Right atrium auricular region (tissue), 2 donors: ENCODE results near the gene TBPL1. TPM values are rescaled to one million over a fixed set of nuclear protein-coding genes. Genes with fewer than 3 reads are reported as not detected.

Experiments used
- DNase-seq: peaks from one replicate; pipeline ENCODE4 v3.0.0-alpha.2; 2019; ENCODE audit warnings: low spot score
- H3K27ac ChIP-seq, 2 donors: fragments of 200-600 bp; sonication (generic); 1 replicate in 1 of 2; 2 replicates in 1 of 2; pipeline ENCODE4 v1.5.1; 2016 to 2019
- H3K27me3 ChIP-seq, 2 donors: fragments of 200-600 bp; sonication (generic); one replicate each; pipeline versions ENCODE4 v1.5.1 to v1.6.0; 2017 to 2019
- H3K36me3 ChIP-seq: fragments of 200-600 bp; sonication (generic); one replicate; pipeline ENCODE4 v1.5.1; 2016
- H3K4me1 ChIP-seq, 2 donors: fragments of 200-600 bp; sonication (generic); one replicate each; pipeline versions ENCODE4 v1.5.1 to v1.6.0; 2017 to 2019
- H3K4me3 ChIP-seq, 2 donors: fragments of 200-600 bp; sonication (generic); 1 replicate in 1 of 2; 2 replicates in 1 of 2; pipeline ENCODE4 v1.5.1; 2017 to 2019; ENCODE audit warnings: mild to moderate bottlenecking in 1 of 2, moderate library complexity in 1 of 2
- H3K9me3 ChIP-seq, 2 donors: fragments of 200-600 bp; sonication (generic); one replicate each; pipeline ENCODE4 v1.5.1; 2019
- total RNA-seq, 2 donors: library from RNA; depleted of rRNA; stranded (reverse); fragments of >200 nt; gene quantifications; one replicate each; pipeline ENCODE4 v1.1.0, GENCODE V29; 2016
- TF ChIP-seq, protein P1 (sequence below), 2 donors: fragments of 200-600 bp; sonication (generic); IDR thresholded peaks; one replicate each; pipeline ENCODE4 v1.5.1; 2019; ENCODE audit warnings: antibody characterized with exemption in 2 of 2

Gene TBPL1
- total RNA-seq, 2 donors from 2014 or later: 18.9 to 22.6 TPM

DNA sequence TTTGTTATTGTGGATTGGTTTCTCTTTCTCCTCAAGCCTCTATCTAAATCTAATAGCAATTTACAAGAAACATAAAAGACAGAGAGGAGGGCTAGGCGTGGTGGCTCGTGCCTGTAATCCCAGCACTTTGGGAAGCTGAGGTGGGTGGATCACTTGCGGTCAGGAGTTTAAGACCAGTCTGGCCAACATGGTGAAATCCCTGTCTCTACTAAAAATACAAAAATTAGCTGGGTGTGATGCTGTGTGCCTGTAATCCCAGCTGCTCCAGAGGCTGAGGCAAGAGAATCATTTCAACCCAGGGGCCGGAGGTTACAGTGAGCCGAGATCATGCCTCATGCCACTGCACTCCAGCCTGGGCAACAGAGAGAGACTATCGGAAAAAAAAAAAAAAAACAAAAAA is 52.8 kb downstream of the TBPL1 start:
- Histone ChIP-seq H3K4me3 (no peak overlapping the region), H3K27ac (no peak overlapping the region), H3K27me3 (no peaks in the 10 kb centered on the region), H3K4me1 (no peaks in the 10 kb centered on the region), H3K36me3 (no peaks in the 10 kb centered on the region), H3K9me3 (no peaks in the 10 kb centered on the region)
- TF ChIP-seq, protein P1, sequence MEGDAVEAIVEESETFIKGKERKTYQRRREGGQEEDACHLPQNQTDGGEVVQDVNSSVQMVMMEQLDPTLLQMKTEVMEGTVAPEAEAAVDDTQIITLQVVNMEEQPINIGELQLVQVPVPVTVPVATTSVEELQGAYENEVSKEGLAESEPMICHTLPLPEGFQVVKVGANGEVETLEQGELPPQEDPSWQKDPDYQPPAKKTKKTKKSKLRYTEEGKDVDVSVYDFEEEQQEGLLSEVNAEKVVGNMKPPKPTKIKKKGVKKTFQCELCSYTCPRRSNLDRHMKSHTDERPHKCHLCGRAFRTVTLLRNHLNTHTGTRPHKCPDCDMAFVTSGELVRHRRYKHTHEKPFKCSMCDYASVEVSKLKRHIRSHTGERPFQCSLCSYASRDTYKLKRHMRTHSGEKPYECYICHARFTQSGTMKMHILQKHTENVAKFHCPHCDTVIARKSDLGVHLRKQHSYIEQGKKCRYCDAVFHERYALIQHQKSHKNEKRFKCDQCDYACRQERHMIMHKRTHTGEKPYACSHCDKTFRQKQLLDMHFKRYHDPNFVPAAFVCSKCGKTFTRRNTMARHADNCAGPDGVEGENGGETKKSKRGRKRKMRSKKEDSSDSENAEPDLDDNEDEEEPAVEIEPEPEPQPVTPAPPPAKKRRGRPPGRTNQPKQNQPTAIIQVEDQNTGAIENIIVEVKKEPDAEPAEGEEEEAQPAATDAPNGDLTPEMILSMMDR (IDR thresholded peaks at IDR 0.05): no peak
- no peak for DNase-seq

DNA sequence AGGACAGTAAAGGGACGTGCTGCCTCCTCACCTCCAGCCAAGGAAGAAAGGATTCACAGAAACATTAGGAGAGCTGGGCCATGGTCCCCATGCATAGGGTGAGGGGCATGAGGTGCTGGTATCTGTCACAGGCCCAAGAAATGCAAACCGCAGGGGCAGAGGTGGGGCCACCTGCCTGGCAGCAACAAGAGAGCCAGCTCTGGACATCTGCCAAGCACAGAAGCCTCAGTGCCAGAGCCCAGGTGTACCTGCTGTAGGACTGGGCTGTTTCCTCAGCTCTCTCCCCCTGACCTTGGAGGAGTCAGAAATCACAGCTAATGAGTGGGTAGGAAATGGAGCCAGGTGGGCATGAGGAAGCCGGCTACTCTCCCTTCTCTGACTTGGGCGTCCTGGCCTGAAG is 54.1 kb downstream of the TBPL1 start:
- no peak overlapping the region for H3K27ac ChIP-seq
- no peaks in the 10 kb centered on the region for H3K9me3 ChIP-seq
- H3K4me1 ChIP-seq: no peaks in the 10 kb centered on the region
- H3K27me3 ChIP-seq: no peaks in the 10 kb centered on the region
- H3K4me3 ChIP-seq: no peak overlapping the region
- DNase-seq: no peak
- no peaks in the 10 kb centered on the region for H3K36me3 ChIP-seq
- TF ChIP-seq, protein P1 (IDR thresholded peaks at IDR 0.05): no peak

DNA sequence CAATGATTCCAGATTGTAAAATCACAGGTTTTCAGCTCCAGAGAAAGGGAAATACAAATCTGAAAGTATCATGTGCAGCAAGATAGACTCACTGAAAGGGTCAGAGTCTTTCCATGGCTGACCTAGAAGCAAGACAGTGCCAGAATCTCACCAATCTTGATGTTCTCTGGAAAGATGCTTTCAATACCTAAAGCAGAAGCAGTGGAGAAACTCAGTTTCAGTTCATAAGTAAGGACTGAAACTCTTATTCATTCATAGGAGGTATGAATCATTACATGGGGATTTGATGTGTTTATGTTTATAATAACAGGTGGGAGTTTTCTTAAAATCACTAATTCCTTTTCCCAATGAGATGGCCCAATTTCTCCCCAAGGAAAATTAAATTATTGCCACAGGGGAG is 56.9 kb downstream of the TBPL1 start:
- TF ChIP-seq, protein P1 (IDR thresholded peaks at IDR 0.05): no peak
- H3K27me3 ChIP-seq: no peaks in the 10 kb centered on the region
- no peak overlapping the region for H3K4me3 ChIP-seq
- H3K9me3 ChIP-seq: no peaks in the 10 kb centered on the region
- no peak for DNase-seq
- no peaks in the 10 kb centered on the region for H3K36me3 ChIP-seq
- H3K4me1 ChIP-seq: no peaks in the 10 kb centered on the region
- H3K27ac ChIP-seq: no peak overlapping the region

- Histone ChIP-seq H3K36me3 (no peaks in the 10 kb centered on the region), H3K4me3 (no peak overlapping the region), H3K9me3 (no peaks in the 10 kb centered on the region), H3K27ac (no peak overlapping the region), H3K27me3 (no peaks in the 10 kb centered on the region), H3K4me1 (no peaks in the 10 kb centered on the region)
- no peak for DNase-seq
- TF ChIP-seq, protein P1 (IDR thresholded peaks at IDR 0.05): no peak
Observed at GRCh38 chr6:134010400-134010799, 57.4 kb downstream of the TBPL1 start.

DNA sequence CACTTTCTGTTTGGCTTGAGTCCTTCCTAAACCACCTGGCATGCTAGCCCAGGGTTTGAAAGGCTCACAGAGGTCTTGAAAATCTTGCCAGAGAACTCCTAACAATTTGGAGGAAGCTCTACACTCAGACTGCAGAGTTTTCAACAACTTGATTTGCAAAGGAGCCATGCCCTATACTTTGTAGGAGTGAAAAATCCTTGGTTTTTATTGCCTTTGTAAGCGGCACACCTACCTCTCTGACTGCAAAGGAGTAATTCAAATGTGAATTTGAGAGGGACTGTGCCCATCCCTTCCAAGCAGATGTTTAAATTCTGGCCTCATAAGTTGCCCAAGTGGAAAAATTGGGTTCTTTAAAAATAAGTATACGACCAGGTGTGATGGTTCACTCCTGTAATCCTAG is 58.0 kb downstream of the TBPL1 start:
- no peak overlapping the region for H3K27ac ChIP-seq
- H3K4me1 ChIP-seq: no peaks in the 10 kb centered on the region
- no peaks in the 10 kb centered on the region for H3K9me3 ChIP-seq
- DNase-seq: no peak
- TF ChIP-seq, protein P1 (IDR thresholded peaks at IDR 0.05): no peak
- H3K27me3 ChIP-seq: no peaks in the 10 kb centered on the region
- no peaks in the 10 kb centered on the region for H3K36me3 ChIP-seq
- H3K4me3 ChIP-seq: no peak overlapping the region

DNA sequence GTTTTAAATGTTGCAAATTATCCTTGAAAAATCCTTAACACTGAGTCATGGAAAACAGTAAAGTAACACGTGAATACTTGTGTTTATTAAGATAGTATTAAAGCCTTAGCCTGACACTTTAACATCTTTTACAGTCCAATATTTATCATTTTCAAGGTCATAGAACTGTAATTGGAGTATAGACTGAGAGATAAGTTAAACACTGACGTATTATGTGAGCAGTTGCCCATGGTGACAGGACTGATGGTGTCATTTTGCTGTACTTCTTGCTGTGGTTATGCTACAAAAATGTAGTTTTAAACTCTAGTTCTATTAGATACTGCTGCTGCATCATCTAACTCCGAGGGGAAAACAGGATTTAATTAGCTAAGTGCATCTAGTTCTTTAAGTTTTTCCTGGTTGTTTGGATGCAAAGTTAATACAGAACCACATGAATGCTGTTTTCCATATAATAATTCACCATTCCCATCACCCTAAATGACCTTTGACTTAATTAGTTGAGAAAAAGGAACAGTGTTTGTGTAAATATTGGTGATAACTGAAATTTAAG is 61.6 kb downstream of the TBPL1 start:
- TF ChIP-seq, protein P1 (IDR thresholded peaks at IDR 0.05): no peak
- Histone ChIP-seq H3K4me3 (no peak overlapping the region), H3K4me1 (no peaks in the 10 kb centered on the region), H3K27ac (no peak overlapping the region), H3K27me3 (no peaks in the 10 kb centered on the region), H3K9me3 (no peaks in the 10 kb centered on the region), H3K36me3 (no peaks in the 10 kb centered on the region)
- DNase-seq: no peak
